NCI-H2029 (cell line): ENCODE data around the gene IQSEC1.

Experiments
- DNase-seq: peaks from one replicate; lab custom pipeline; 2025; lab: John Stamatoyannopoulos, UW

The IQSEC1 gene

DNA sequence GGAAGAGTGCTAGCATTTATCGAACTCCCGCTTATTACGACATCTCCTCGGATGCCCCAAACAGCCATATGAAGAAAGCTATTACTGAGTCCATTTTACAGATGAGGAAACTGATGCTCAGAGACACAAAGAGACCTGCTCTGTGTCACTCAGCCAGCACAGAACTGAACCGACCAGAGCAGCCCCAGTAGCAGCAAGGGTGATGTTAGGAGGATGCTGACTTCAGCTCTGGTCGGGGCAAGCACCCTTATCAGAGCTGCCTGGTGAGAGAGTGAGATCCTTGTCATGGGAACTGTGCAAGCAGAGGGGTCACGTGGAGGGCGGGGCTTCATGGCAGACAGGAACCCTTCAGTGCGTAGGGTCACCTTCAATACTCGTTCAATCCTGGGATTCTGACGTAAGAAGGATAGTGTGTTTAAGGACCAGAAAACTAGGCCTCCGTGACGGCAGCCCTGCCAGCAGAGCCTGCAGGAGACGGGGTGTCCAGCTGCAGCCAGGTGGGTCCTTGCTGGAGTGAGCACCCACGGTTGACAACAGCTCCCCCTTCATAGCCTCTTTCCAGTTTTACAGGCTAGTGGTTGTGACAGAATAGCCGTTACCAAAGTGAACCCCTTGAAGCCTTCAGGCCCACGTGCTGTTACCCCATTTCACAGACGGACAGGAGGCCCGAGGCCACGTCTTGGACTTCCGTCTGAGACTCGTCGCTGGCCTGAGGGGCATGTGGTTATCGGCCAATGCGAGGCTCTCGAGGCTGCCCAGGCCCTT is 12.0 kb upstream of the IQSEC1 start:
- DNase-seq, result no peak

DNA sequence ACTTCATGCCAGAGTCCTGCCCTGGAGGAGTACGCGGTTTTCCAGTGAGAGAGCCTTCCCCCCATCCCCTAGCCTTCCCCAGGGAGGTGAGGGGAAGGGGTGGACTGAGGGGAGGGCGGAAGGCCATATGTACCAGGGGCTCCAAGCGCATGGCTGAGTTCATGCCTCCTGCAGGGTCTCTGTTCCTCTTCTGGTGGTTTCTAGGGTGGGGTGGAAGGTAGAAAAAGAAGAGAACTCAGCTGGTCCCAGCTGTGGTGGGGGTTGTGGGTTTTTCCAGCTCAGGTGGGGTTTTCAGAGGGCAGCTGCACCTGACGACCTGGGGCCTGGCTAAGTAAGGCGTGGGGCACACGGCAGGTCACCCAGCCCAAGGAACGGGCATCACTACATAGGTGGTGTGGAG is 10.7 kb upstream of the IQSEC1 start:
- DNase-seq, result no peak

DNA sequence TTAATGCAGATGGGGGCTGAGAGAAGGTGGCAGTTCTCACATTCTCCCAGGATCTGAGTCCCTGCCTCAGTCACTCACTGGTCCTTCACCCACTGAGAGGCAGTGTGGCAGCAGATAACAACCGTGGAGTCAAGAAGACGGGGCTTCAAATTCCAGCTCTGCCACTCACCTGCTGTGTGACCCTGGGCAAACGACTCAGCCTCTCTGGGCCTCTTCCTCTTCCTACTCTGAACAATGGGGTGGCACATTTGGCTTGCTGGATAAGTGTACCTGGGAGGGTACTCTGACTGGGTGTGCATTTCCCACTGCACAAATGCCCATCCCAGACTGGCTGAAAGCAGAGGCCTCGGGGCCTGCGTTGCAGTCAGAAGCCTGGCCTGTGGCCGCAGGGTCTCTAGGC is 10.0 kb upstream of the IQSEC1 start:
- no peak for DNase-seq

DNA sequence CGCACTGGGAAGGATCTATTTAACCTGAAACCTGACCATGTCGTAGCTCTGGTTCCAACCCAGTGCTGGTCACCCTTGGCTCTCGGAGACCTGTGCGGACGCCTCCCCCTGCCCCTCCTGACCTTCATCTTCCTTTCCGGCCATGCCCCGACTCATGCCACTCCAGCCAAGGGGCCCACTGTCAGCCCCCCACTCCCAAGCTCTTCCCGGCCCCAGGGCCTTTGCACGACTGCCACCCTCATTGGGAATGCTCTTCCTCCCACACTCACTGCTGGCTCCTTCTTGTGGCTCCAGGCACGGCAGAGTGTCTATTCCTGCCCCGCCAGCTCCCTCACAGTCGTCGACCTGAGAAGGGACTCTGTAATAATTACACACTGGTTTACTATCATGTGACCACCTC is 9.4 kb upstream of the IQSEC1 start:
- no peak for DNase-seq

DNA sequence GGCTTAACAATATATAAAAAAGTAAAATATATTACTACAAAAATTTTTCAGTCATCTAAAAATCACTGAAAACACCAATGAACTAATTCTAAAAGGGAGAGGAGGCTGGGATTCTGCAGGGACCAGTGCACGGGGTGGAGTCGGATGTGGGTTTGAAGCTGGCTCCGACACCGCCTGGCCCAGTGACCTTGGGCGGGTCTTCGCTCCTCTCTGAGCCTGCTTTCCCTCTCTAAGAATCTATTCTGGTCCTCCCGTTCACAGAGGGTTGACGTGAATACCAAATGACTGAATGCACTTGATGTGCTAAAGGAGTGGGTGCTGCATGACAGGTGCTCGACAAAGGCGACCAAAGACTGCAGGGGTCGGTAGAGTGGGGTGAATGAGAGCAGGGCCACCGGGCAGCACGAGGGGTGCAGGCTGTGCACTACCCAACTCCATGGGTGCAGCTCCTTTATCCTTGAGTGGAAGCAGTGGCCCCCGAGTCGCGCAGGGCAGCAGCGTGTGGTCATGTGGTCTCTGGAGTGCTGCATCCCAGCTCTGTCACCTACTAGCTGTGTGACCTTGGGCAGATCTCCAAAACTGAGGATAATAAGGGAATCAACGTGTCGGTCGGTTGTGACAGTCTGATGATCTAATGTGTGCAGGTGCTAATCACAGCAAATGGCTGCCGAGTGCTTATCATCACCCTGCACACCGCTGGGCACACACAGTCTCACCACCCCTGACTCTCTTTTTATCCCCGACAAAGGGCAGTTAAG is 8.6 kb upstream of the IQSEC1 start:
- peak; percentile 44 for DNase-seq

DNA sequence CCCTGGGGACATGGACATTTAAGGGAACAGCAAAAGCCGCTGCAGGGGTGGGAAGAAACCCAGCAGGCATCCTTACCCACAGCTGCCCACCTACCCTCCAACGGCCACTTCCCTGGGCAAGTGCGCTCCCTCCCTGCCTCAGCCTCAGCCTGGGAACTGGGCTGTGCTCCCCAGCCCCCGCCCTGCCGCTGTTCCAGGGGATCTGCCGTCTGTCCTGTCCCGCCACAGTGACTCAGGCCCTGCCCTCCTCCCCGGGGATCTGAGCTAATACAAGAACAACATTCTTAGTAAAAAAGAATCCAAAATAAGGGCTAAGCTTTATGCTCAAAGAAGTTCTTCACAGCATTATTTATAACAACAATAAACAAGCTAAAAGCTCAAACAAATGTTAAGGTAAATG is 7.4 kb upstream of the IQSEC1 start:
- DNase-seq, result no peak

DNA sequence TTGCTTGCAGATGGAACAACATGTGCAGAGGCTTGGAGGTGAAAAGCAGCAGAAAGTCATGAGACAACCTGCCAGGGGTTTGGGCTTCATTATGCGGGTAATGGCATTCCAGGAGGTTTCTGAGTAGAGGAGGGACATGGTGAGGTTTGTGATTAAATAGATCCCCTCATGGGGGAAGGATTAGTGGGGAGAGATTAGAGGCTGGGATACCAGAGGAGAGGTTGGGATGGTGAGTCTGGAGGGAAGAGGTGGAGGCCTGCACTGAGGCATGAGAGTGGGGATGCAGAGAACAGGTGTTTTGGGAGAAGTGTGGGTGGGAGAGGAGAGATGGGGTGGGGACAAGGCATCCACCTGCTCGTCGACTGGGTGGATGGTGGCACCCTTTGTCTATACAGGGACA is 6.8 kb upstream of the IQSEC1 start:
- no peak for DNase-seq

DNA sequence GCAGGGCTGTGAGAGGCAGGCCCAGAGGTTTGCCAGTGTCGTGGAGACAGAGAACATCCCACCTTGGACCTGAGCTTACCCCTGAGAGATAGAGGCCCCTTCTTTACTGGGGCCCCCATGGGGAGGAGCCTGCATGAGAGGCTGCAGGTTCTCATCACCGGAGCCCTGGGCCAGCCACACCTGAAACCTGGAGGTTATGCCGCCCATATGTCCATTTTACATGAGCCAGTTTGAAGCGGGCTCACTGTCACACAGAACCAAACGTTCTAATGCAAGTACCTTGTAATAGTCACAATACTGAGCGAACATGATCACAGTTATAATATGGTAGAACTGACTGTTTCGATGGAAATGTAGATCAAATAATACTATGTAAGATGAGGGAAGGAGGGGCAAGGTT is 6.3 kb upstream of the IQSEC1 start:
- no peak for DNase-seq

DNA sequence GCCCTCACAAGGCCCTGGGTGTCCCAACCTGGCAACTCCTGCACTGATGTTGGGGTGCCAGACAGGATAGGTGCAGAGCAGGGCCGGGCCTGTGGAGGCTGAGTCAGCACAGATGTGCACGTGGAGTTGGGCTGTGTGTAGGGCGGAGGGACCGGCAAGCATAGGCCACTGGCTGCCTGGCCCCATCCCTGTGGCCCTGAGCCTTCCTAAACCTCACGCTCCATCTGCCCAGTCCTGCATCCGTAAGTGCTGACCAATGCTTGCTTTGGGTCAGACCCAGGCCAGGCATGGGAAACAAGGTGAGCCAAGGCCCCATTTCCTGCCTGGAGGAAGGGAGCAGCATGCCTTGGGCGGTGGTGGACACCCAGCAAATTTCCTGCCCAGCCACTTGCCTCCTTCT is 5.8 kb upstream of the IQSEC1 start:
- DNase-seq, result no peak

DNA sequence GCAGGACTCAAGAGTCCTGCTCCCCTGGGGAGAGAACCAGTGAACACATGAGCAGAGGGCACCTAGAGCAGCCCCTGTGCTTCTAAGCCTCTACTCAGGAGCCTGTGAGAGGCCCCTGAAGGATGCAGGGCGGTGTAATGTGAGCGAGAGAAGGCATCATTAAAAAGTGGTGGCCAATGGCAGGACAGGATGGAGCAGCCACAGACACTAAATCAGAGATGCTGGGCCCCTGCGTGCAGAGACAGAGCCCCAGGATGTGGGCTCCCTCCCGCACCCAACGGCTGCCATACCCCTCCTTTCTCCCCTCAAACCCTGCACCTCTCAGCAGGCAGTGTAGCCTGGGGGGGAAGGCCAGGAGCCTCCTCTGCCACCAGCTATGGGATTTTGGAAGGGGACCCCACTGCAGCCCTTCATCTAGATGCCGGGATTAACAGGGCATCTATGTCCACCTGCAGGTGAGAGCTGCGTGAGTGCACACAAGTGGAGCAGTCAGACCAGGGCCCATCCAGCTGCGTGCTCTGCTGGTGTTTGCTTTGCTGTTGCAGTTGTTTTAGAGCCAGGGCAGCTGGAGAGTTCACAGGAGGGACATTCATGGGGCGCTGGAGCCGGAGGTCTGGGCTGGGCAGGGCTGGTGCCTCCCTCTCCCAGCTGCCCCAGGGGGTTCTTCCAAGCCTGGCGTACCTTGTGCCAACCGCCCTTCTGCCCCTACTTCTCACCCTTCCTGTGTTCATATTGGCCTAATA is 5.1 kb upstream of the IQSEC1 start:
- peak; percentile 68 for DNase-seq

DNA sequence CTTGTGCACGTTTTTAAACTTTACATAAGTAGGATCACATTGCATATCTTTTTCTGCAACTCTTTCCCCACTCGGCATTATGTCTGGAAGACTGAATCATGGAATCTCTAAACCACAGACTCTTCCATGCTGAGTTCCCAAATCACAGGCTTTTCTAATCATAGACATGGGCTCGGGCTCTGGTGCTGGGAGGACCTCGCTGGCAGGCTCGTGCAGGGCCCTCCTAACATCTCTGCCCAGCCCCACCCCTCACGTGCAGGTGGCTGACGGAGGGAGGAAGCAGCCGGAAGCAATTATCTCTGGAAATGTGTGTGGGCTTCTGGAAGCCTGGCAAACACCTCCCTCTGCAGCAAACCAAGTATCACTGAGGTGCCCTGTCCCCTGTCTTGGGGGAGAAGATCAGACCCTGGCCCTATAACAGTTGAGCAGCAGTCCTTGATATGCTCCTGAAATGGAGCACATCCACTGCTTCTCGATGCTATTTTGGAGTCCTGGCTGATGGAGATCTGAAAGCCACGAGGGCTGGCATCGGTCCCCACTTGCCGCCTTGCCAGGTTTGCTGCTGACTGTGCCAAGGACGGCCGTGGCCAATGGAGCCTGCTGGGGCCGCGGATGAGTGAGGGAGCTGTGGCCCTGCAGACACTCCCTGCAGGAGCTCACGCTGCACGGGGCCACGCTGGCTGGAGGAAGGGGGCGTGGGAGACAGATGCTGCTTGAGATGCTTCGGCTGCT is 4.4 kb upstream of the IQSEC1 start:
- DNase-seq, result peak; percentile 81

DNA sequence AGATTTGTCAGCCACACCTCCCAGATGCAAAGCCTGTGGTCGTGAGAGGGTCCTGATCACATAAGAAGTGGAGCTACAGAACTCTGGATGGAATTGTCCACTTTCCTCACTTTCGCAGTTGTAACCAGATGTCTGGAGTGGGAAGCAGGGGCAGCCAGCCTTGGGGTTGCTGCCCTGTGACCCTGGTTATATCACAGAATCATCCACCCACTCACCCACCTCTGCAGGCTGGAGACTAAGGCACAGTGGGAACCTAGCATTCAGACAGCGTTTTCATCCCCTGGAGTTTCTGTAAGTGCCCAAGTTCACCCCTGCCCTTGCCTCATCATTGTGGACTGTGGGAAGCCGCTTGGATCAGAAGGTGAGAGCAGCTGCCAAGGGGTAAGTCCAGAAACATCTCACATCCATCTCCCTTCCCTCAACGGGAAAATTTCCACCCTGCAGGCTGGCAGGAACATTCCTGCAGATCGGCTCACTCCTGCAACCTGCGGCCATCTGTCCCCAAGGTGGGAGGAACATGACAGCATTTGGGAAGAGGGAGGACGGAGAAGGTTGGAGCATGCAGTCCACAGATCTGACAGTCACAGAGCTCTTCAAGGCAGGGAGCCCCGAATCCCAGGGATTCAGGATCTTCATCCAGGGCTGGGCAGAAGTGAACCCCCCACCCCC is 2.9 kb upstream of the IQSEC1 start:
- no peak for DNase-seq

DNA sequence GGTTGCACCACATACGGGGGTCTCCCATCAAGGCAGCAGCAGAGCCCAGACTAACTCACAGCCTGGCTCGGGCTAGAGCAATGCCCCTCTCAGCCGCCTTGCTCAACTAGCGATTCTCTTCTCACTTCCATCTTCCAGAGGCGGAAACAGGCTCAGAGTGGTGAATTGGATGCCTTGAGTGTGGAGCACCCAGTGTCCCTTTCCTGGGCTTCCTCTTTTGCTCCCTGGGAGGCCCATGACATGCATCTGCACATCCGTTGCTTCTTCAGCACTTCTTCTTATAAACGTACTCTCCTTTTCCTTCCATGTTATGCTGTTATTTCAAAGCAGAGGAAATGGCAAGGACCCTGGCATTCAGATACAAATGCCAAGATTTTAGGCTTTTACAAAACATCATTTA is 2.1 kb upstream of the IQSEC1 start:
- no peak for DNase-seq

DNA sequence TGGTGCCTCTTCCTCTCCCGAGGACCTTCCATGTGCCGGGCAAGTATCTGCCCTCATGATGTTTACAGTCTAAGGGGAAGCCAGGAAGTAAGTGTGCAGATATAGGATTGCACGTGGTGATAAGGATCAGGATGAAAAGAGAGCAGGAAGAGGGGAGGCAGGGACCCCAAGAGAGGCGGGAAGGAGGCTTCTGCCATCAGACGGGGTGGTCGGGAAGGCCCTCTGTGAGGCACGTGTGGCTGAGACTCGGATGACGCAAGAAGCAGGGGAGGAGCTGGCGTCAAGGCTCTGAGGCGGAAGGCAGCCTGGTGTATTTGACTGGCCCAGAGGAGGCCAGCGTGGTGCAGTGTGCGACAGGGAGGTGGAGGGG is 762 bp upstream of the IQSEC1 start:
- DNase-seq, result no peak

DNA sequence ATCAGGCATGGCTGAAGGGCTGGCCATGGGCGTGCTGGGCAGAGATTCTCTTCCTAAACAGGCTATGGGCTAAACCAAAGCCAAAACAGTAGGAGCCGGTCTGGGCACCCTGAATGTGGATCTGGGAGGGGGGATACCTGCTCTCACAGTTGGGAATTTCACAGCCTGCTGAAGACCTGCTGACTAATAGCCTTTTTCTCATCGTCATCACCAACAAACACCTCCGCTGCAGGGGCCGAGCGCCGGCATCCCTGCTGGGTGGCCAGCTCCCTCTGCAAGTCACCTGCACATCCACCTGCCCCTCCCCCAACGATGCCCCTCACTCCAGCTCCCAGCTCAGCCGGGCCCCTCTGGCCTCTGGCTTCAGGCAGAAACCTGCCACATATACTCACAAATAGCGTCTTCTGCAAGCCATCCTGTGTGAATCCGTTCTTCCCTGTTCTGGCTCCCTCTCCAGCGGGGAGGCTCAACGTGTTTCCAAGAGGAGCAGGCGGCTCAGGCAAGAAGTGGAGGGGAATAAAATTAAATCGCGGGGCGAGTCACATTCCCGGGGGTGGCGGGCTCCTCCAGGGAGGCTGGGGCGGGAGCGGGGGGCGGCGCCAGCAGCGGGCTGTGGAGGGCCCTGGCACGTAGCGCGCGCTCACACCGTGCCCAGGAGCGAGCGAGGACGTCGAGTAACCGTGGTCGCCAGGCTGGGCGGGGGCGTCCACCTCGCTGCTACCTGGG is 466 bp downstream of the IQSEC1 start:
- DNase-seq, result no peak

DNA sequence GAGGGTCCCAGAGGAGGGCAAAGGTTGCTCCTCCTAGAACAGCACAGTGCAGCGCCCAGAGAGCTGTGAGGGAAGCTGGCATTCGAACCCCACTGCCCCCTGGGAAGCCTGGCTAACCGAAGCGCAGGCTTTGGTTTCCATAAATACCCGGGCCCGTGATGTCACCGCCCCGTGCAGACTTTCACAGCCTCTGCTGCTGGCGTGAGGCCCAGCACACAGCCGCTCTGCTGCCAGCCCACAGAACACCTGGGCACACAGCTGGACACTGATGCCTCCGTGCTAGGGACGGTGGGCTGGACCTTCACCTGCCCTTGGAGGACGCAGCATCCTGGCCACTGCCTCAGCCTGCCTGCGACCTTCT is 1.0 kb downstream of the IQSEC1 start:
- peak; percentile 42 for DNase-seq

DNA sequence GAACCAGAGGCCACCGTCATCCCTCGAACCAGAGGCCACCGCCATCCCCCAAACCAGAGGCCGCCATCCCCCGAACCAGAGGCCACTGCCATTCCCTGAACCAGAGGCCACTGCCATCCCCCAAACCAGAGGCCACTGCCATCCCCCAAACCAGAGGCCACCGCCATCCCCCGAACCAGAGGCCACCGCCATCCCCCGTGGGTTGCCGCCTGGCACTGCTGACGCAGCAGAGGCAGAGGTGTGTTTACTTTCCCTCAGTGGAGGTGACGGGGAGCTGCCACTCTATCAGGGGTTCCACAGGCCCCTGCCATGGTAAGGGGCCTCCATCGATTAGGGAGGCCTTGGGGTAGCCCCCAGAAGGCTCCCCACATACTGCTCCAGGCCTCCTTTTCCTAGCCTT is 1.5 kb downstream of the IQSEC1 start:
- no peak for DNase-seq

DNA sequence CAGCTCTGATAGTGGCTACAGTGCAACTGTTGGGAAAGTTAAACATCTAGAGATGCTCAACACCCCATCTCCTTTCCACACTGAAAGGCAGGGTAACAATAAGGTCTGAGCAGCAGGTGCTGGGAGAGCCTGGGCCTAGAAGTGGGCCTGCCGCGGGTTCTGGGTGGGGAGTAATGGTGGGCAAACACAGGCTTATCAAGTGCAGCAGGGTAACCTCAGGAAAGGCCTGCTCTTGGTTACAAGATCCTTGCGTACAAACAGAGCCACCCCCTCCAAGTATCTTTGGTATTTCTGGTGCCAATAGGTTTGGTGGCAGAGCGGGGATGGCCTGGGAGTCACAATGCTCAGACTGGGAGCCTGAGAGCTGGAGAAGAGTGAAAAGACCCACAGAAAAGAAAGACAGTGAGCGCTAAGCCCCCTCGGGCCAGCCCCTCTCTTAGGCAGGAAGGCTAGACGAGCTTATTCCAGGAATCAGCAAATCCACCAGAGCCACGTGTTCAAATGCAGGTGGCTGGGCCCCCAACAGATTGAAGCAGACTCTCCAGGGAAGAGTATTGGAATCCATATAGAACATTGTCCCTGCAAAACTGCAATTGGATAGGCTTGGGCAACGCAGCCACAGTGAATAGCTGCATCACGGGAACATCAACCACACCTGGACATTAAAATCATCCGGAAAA is 2.7 kb downstream of the IQSEC1 start:
- no peak for DNase-seq

DNA sequence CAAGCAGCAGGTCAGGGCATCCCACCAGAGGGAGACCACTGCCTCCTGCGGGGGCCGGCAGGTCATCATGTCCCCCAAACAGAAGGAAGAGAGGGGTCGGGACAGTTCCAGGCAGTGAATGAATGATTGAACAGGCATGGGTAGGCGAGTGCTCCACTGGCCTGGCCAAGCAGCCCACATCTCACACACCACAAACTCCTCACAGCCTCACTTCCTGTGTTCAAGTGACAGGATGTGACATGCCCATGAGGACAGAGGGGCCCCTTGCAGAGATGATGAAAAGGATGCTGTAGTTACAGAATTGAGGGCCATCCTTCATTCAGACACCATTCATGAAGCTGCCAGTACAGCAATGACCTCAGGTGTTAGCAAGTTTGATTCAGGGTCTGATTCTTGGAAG is 3.7 kb downstream of the IQSEC1 start:
- DNase-seq, result no peak

DNA sequence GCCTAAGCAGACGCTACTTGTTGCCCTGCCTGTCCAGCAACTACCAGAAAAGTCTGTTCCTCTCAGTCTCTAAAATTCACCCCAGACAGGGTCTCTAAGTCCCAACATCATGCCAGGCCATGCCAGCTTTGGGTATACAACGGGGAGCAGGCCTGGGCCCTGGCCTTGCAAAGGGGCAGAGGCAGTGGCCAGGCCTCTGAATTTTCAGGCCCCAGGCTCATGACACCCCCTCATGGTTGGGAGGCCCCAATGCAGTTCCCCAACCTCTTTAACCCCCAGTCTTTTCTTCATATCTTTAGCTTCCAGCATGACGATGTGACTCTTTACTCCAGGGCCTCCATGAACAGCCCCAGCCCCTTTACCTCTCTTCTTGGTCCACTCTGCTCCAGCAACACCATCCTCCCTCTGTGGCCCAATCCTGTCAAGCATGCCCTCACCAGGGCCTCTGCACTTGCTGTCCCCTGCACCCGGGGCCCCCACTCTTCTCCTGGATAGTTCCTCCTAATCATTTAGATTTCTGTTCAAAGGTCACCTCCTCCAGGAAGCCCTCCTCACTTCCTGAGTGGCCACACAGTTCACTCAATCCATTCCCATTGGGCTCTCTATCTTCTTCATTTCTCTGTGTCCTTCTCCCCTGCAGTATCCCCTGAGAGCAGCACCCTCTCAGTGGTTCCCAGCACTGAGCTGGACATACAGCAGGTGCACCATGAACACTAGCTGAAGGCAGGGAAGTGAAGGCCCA is 4.8 kb downstream of the IQSEC1 start:
- DNase-seq, result no peak
